ENCODE measurements around the gene FGFR3.

The FGFR3 gene

GRCh38 chr4:1803523-1804423, 10.7 kb downstream of the FGFR3 start:
- no peak for DNase-seq

GRCh38 chr4:1804638-1805492, 11.8 kb downstream of the FGFR3 start:
- DNase-seq: no peak

GRCh38 chr4:1805493-1806222, 12.6 kb downstream of the FGFR3 start:
- DNase-seq: no peak

GRCh38 chr4:1806223-1806564, 13.1 kb downstream of the FGFR3 start:
- DNase-seq: no peak

GRCh38 chr4:1806596-1807331, 13.7 kb downstream of the FGFR3 start:
- DNase-seq: no peak

GRCh38 chr4:1807332-1807777, 14.3 kb downstream of the FGFR3 start:
- DNase-seq: no peak

GRCh38 chr4:1808396-1808795, 15.3 kb downstream of the FGFR3 start:
- no peak for DNase-seq

GRCh38 chr4:1808851-1809753, 16.0 kb downstream of the FGFR3 start:
- DNase-seq: no peak

GRCh38 chr4:1809754-1810502, 16.8 kb downstream of the FGFR3 start:
- peak; percentile 88 for DNase-seq

GRCh38 chr4:1810765-1811164, 17.7 kb downstream of the FGFR3 start:
- DNase-seq: no peak

GRCh38 chr4:1812720-1813119, 19.6 kb downstream of the FGFR3 start:
- no peak for DNase-seq

GRCh38 chr4:1813231-1813630, 20.1 kb downstream of the FGFR3 start:
- no peak for DNase-seq

GRCh38 chr4:1813915-1814314, 20.8 kb downstream of the FGFR3 start:
- DNase-seq: no peak

- DNase-seq: no peak
These were observed 21.4 kb downstream of the FGFR3 start for GRCh38 chr4:1814453-1814852.

GRCh38 chr4:1815096-1815996, 22.3 kb downstream of the FGFR3 start:
- DNase-seq: no peak

GRCh38 chr4:1815997-1816860, 23.1 kb downstream of the FGFR3 start:
- no peak for DNase-seq

GRCh38 chr4:1819284-1819683, 26.2 kb downstream of the FGFR3 start:
- DNase-seq: no peak

GRCh38 chr4:1819816-1820215, 26.7 kb downstream of the FGFR3 start:
- DNase-seq: no peak
